HG02885 (cell line): ENCODE measurements around the gene RGMA.
"Not testable (repeated sequence)": the region's sequence is repeated elsewhere in the genome, so short reads cannot be mapped to it uniquely, and the experiment has no call there.

Experiments used
- ATAC-seq: cut with Tn5 transposase; IDR thresholded peaks from one replicate; pipeline ENCODE4 v1.9.1; 2021; ENCODE audit warnings: mild to moderate bottlenecking; ENCODE audit not compliant: unreplicated experiment, poor library complexity

Gene RGMA

GRCh38 chr15:93068581-93069199 lies 20.3 kb downstream of the RGMA start:
- ATAC-seq = no peak

DNA sequence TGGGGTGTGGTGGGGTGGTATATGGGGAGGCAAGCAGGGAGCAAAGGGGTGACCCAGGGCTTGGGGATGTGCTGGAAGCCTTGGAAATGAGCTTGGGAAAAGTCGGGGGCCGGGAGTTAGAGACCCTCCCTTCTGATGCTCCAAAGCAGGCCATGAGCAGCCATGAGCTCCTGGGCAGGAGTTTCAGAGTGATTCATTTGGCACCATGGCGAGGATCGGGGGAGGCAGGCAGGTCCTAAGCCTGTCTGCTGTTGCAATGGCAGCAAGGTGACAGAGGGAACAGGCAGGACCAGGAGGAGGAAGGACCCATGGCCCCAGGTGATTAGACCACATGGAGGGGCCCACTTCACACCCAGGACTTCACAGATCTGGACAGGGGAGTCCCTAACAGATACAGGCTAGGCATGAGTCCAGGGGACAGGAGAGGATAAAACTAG lies 21.3 kb downstream of the RGMA start:
- no peak for ATAC-seq

DNA sequence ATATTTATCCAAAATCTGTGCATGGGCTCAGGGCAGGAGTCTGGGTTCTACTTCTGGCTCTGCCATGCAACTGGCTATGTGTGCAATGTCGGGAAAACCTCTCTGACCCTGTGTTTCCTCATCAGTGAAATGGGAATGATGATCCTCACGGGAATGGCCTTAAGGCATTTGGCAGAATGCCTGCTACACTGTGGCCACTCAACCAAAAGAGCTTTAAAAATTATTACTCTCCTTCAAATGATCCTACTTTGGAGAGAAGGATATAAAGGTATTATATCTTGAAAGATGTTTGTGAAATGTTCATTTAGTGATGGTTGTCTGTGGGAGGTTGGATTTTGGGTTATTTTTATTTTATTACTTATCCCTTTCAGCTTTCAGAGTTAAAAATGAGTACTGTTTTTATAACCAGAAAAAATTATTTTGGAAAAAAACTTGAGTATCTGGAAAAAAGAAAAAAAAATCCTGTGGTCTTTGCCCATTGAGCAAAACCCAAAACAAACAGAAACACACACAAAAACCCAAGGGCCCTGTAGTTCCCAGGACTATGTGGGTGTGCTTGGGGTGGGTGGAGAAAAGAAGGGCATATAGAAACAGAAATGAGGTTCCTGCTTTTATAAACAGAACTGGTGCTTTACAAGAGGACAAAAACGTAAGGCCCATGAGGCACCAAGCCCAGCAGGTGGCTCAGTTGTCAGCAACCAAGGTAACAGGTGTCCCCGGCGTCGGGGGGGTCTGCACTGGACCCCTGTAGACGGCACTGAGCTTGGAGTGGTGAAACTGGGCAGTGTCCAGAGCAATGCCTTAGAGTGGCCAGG lies 22.0 kb downstream of the RGMA start:
- no peak for ATAC-seq

GRCh38 chr15:93066224-93066681 lies 22.8 kb downstream of the RGMA start:
- ATAC-seq = no peak

GRCh38 chr15:93065641-93066045 lies 23.4 kb downstream of the RGMA start:
- no peak for ATAC-seq

GRCh38 chr15:93063796-93064690 lies 25.0 kb downstream of the RGMA start:
- no peak for ATAC-seq

GRCh38 chr15:93063262-93063671 lies 25.7 kb downstream of the RGMA start:
- no peak for ATAC-seq

DNA sequence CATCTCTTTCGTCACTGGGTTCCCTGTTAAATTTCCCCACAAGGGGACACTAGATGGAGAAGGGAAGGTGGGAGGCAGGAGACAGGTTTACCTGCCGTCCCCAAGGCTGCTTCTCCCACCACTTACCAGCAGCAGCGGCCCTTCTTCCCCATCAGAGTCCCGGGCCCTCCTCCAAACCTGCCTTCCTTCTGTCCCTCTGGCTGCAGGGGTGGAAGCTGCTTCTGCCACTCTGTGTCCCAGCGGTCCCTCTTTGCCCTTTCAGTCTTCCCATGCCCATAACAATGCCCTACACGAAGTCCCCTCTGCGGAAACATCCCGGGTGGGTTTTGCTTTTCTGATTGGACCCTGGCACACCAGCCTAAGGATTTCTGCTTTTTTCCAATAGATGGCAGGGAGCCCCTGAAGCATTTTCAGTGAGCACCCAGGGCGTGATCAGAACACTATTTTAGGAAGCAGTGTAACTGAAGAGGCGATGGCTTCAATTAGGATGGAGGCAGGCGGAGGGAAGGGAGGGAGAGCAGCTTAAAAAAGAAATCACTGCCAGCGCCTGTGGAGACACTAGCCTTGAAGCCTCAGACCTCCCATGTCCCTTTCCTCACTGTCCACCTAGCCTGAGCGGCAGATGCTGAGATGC lies 26.3 kb downstream of the RGMA start:
- not testable (repeated sequence) for ATAC-seq

GRCh38 chr15:93060336-93061248 lies 28.4 kb downstream of the RGMA start:
- ATAC-seq = no peak

DNA sequence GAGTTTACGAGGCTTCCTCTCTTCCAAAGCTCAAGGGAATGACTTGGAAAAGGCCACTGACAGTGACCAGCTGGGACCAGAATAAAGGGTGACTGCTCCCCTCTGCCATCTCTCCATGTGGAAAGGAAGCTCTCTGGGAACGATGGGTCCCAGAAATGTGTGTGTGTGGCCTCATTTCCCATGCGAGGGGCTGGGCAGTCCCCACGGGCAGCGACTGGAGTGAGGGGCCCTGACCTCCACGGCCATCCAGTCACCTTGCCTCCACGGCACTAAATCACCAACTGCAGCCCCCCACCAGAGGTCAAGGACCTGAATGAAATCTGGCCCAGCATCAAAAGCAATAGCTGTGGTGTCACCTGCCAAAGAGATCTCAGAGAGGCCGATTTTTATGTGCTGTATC lies 29.6 kb downstream of the RGMA start:
- ATAC-seq = no peak

- no peak for ATAC-seq
Measured at GRCh38 chr15:93058904-93059427, 30.0 kb downstream of the RGMA start.

DNA sequence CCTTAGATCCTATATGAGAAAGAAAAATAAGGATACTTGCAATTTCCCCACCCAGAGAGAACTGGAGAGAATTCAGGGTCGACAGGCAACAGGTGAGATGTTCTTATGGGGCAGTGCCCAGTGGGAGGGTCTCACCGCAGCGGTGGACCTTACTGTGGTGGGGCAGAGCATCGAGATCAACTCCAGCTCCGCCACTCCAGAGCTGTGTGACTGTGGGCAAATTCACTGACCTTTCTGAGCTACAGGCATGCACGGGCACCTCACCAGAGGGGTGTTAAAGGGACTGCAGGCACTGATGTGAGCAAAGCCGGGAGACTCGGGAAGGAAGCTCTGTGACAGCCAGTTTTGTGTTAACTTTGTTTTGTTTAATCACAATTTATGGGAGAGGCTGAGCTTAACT lies 30.9 kb downstream of the RGMA start:
- no peak for ATAC-seq

- ATAC-seq = no peak
Measured at GRCh38 chr15:93057618-93058017, 31.4 kb downstream of the RGMA start.

DNA sequence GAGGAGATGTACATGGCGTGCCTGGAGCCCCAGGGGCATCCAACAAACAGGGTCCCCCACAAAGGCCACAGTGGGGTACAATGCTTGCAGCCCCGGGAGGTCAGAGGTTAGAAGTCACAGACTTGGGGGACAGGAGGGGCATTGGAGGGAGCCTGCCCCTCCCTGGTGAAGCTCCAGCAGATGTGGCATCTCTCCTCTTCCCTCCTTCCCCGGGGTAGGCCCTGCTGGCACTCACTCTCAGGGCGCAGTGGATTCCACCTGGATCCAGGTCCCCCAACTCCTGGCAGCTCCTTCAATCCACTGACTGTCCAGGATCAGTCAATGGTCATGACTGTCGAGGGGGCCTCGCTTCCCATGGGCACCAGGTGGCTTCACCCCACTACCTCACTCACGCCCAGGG lies 32.2 kb downstream of the RGMA start:
- no peak for ATAC-seq

- no peak for ATAC-seq
Measured at GRCh38 chr15:93055211-93055610, 33.8 kb downstream of the RGMA start.

DNA sequence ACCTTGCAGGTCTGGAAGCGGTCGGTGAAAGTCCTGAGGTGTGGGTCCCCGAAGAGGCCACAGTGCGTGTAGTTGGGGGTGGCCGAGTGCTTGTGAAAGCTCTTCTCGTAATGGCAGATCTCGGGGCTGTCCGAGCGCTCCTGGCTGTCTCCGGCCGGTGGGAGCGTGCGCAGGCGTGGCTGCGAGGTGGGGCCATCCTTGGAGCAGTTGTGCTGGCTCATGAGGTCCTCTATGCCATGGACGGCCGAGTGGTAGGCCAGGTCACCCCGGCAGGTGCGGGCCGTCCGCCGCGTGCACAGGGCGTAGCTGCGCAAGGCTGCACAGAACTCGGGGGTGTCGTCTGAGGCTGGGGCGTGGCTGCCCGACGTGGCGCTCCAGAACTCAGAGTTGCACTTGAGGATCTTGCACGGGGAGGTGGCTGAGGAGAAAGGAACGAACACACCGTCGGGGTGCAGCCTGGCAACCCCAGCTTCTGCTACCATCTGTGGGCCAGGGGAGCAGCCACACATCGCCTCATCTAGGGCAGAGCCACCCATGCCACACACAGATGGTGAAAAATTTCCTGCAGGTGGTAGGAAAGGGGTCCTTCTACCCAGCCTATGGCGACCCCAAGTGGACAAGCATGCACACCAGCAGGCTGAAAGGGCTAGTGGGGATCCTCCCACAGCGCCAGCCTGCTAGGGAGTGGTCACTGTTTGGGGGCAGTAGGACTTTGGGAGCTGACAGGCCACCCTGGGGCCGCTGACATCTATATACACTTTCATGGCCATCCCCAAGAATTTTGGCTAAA lies 36.7 kb downstream of the RGMA start:
- ATAC-seq = no peak

DNA sequence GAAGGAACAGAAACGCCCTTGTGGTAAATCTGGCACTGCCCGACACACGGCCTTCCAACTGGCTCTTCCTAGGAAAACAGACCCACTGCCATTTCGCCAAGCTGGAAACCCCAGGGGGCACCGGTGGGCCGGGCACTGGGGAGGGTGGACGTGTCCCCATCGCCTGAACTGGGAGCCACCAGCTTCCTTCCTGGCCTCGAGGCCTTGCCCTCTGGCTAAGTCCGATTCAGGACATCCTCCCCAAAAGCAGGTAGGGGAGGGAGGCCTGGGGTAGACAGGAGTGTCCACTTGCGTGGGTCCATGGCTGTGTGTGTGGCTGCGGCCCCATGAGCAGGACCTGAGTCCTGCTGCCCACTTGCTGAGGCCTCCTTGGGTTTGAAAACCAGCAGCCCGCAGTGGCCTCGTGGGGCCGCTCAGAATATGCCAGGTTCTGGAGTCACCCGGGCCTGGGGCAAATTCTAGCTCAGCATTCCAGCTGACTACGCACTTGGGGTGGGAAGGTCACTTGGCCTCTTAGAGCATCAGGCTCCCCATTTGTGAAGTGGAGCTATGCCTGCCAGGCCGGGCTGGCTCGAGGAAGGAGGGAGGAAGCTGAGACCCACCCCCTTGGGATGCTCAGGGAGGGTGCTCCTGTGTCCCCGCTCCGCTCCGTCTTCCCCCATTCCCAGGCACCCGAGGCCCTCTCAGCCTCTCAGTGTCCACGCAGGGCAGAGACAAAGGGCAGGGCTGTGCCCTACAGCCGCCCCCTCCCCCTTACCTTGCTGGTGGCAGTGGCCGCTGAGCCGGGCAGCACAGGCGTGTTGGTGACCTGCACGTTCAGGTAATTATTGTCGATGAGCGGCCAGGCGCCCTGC lies 37.5 kb downstream of the RGMA start:
- ATAC-seq = no peak
